ENCODE results near the gene XYLT1.

DNA sequence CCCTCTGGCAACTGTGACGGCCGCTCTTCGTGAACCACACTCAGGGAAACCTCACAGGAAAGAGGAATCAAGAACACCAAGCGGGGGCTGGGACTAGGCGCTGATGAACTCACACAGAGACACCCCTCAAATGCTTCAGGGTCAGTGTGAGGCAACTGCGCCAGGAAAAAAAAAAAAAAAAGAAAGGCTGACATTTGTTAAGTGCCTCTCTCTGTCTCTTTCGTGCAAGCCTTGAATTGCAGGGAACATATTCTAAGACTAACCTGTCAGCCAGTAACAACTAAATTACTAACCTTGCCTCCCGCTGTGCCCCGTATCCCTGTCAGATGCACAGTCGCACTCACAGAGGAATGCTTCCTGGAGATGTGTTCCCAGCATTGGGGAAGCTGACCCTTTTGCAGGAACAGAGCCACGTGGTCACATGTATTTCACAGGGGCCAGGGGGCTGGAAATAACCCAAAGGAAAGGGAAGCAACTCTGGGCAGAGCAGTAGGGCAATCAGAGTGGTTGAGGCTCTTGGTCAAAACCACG is 247.8 kb downstream of the XYLT1 start:
- TF ChIP-seq CREB1 (IDR thresholded peaks at IDR 0.05): no peak
- TF ChIP-seq, protein P1, sequence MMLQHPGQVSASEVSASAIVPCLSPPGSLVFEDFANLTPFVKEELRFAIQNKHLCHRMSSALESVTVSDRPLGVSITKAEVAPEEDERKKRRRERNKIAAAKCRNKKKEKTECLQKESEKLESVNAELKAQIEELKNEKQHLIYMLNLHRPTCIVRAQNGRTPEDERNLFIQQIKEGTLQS (IDR thresholded peaks at IDR 0.05; ENCODE audit: insufficient read depth, low read depth, low read length): no peak
- no peak for TF ChIP-seq ZNF274 (IDR thresholded peaks at IDR 0.05; ENCODE audit: borderline replicate concordance, extremely low read depth, low read length)
- no peak for TF ChIP-seq RAD21 (IDR thresholded peaks at IDR 0.05 in 1 of 2, conservative IDR thresholded peaks at IDR 0.05 in 1 of 2; ENCODE audit: low read depth in 2 of 2, low read length in 2 of 2)
- TF ChIP-seq, protein P2, sequence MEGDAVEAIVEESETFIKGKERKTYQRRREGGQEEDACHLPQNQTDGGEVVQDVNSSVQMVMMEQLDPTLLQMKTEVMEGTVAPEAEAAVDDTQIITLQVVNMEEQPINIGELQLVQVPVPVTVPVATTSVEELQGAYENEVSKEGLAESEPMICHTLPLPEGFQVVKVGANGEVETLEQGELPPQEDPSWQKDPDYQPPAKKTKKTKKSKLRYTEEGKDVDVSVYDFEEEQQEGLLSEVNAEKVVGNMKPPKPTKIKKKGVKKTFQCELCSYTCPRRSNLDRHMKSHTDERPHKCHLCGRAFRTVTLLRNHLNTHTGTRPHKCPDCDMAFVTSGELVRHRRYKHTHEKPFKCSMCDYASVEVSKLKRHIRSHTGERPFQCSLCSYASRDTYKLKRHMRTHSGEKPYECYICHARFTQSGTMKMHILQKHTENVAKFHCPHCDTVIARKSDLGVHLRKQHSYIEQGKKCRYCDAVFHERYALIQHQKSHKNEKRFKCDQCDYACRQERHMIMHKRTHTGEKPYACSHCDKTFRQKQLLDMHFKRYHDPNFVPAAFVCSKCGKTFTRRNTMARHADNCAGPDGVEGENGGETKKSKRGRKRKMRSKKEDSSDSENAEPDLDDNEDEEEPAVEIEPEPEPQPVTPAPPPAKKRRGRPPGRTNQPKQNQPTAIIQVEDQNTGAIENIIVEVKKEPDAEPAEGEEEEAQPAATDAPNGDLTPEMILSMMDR (IDR thresholded peaks at IDR 0.05; ENCODE audit: control extremely low read depth in 1 of 3, insufficient read depth in 1 of 3, low read depth in 1 of 3, low read length in 3 of 3): no peak
- no peak for TF ChIP-seq BRCA1 (IDR thresholded peaks at IDR 0.05; ENCODE audit: low read depth, low read length)
- TF ChIP-seq CEBPB (IDR thresholded peaks at IDR 0.05; ENCODE audit: low read depth, low read length): no peak
- no peak for TF ChIP-seq EP300 (IDR thresholded peaks at IDR 0.05; ENCODE audit: borderline replicate concordance in 1 of 2, low read depth in 2 of 2, low read length in 2 of 2)

Data from H1 (cell line).